AG04449 (cell line): ENCODE measurements around the gene MYO1E.

ENCODE experiments used
- CTCF ChIA-PET: fragments of 350-600 bp; formaldehyde crosslinking; extraction: SDS; loops from one replicate; lab custom pipeline; 2021; ENCODE audit warnings: antibody characterized with exemption; lab: Yijun Ruan, JAX
- POLR2A ChIA-PET: fragments of 400-600, 350-600 bp; formaldehyde crosslinking; extraction: SDS; loops from one replicate; lab custom pipeline; 2020; ENCODE audit warnings: antibody characterized with exemption, inconsistent platforms; lab: Yijun Ruan, JAX
- DNase-seq: peaks from one replicate; pipeline ENCODE4 v3.0.0-alpha.2; 2010; ENCODE audit warnings: low read depth, low spot score
- H3K4me3 ChIP-seq: 2 replicates; pipeline ENCODE4 v1.5.1; 2011; ENCODE audit warnings: low read depth, mild to moderate bottlenecking, control low read depth, low read length
- TF ChIP-seq, protein P1 (sequence below): IDR thresholded peaks from one replicate; pipeline ENCODE4 v1.5.1; 2011; ENCODE audit warnings: mild to moderate bottlenecking, moderate library complexity, low read length, control low read depth, inconsistent platforms; ENCODE audit not compliant: insufficient read depth; ENCODE audit errors: missing control alignments

MYO1E gene

DNA sequence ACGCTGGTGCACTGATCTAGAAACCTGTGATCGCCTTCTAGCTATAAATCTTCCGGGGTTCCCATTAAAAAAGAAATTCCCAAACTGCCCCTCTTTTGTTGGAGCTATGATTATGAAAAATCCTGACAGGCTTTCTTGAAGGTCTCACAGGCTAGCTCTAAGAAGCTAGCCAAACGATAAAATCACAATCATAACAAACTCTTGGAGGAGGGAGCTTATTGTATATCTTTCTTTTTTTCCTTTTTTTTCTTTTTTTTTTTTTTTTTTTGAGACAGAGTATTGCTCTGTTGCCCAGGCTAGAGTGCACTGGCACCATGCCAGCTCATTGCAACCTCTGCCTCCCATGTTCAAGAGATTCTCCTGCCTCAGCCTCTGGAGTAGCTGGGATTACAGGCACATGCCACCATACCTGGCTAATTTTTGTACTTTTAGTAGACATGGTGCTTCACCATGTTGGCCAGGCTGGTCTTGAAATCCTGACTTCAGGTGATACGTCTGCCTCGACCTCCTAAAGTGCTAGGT, 72.0 kb downstream of the MYO1E start:
- no peak overlapping the region for H3K4me3 ChIP-seq
- TF ChIP-seq, protein P1, sequence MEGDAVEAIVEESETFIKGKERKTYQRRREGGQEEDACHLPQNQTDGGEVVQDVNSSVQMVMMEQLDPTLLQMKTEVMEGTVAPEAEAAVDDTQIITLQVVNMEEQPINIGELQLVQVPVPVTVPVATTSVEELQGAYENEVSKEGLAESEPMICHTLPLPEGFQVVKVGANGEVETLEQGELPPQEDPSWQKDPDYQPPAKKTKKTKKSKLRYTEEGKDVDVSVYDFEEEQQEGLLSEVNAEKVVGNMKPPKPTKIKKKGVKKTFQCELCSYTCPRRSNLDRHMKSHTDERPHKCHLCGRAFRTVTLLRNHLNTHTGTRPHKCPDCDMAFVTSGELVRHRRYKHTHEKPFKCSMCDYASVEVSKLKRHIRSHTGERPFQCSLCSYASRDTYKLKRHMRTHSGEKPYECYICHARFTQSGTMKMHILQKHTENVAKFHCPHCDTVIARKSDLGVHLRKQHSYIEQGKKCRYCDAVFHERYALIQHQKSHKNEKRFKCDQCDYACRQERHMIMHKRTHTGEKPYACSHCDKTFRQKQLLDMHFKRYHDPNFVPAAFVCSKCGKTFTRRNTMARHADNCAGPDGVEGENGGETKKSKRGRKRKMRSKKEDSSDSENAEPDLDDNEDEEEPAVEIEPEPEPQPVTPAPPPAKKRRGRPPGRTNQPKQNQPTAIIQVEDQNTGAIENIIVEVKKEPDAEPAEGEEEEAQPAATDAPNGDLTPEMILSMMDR, result no peak
- DNase-seq, result no peak
- POLR2A ChIA-PET, result interaction anchor here (0.7 to 1.3 kb wide), 3 partner anchors 15 to 57 kb away, joined by 4 to 8 read pairs (median 4); no protein-coding TSS in a partner anchor
- CTCF ChIA-PET, result interaction anchor here (0.6 to 3.7 kb wide), 2 partner anchors 54 to 86 kb away, joined by 3 to 13 read pairs; no protein-coding TSS in a partner anchor

DNA sequence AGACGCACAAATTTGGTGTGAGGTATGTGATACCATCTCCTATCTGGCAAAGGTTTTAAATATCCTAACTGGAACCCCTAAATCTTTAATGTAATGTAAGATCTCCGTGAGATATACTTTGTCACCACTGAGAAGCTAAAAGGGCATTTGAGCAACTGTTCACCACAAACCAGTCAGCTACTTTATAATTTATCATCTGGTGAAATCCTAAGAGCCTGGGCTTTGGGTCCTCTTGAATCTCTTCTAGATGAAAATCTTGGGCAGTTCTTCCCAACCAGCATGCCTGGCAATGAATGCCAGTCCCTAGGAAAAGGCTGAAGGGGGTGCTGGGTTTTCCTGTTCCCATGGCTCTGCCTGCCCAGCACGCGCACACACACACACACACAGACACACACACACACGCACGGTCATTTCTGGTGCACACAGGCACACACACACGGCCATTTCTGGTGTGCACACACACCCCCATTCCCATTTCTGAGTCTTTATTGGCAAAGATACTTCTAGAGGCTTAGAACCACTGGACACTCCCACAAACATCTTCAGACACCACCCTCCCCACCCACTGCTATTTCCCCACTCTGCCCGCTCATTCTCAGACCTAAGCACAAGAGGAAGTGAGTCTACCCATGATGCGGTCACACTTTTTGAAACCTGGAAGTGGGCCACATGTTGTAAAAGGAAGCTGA, 72.6 kb downstream of the MYO1E start:
- CTCF ChIA-PET, result interaction anchor here (0.6 to 3.7 kb wide), 2 partner anchors 53 to 85 kb away, joined by 3 to 13 read pairs; no protein-coding TSS in a partner anchor
- DNase-seq, result peak; percentile 84
- H3K4me3 ChIP-seq, result no peak overlapping the region
- POLR2A ChIA-PET, result interaction anchor here (0.7 to 1.3 kb wide), 2 partner anchors 16 to 29 kb away, joined by 4 to 8 read pairs; no protein-coding TSS in a partner anchor
- TF ChIP-seq, protein P1, result no peak

- CTCF ChIA-PET, result interaction anchor here (3.7 kb wide), 1 partner anchor 52 kb away, joined by 13 read pairs; no protein-coding TSS in a partner anchor
- DNase-seq, result no peak
- POLR2A ChIA-PET, result no interaction called here
- no peak overlapping the region for H3K4me3 ChIP-seq
- TF ChIP-seq, protein P1, result no peak
These were observed 73.8 kb downstream of the MYO1E start for GRCh38 chr15:59298854-59299250.

GRCh38 chr15:59298225-59298853, 74.3 kb downstream of the MYO1E start:
- ChIA-PET CTCF (interaction anchor here (3.7 kb wide), 1 partner anchor 52 kb away, joined by 13 read pairs; no protein-coding TSS in a partner anchor), POLR2A (no interaction called here)
- TF ChIP-seq, protein P1, result no peak
- DNase-seq, result no peak
- H3K4me3 ChIP-seq, result no peak overlapping the region

- no peak overlapping the region for H3K4me3 ChIP-seq
These were observed 76.5 kb downstream of the MYO1E start for GRCh38 chr15:59296181-59296617.

More at GRCh38 chr15:59296181-59296617, 76.5 kb downstream of the MYO1E start:
- POLR2A ChIA-PET, result interaction anchor here (1.8 kb wide), 1 partner anchor 76 kb away, joined by 14 read pairs; the partner anchor contains the start of gene MYO1E
- TF ChIP-seq, protein P1, result no peak
- CTCF ChIA-PET, result no interaction called here
- peak; percentile 86 for DNase-seq
